Stimulated activated CD4-positive, alpha-beta T cell treated with anti-CD3 and anti-CD28 coated beads, Interleukin-1b, Interleukin-23, amount 100 ng/mL, for 24 hours (primary cell): ENCODE measurements around the gene SLC37A1.

Experiments
- DNase-seq, 4 experiments: peaks; one replicate each; pipeline ENCODE4 v3.0.0-alpha.2; 2020; ENCODE audit warnings: low read depth in 4 of 4, low spot score in 1 of 4

SLC37A1 gene

GRCh38 chr21:42559326-42559725 lies 45.7 kb downstream of the SLC37A1 start:
- no peak for DNase-seq

DNA sequence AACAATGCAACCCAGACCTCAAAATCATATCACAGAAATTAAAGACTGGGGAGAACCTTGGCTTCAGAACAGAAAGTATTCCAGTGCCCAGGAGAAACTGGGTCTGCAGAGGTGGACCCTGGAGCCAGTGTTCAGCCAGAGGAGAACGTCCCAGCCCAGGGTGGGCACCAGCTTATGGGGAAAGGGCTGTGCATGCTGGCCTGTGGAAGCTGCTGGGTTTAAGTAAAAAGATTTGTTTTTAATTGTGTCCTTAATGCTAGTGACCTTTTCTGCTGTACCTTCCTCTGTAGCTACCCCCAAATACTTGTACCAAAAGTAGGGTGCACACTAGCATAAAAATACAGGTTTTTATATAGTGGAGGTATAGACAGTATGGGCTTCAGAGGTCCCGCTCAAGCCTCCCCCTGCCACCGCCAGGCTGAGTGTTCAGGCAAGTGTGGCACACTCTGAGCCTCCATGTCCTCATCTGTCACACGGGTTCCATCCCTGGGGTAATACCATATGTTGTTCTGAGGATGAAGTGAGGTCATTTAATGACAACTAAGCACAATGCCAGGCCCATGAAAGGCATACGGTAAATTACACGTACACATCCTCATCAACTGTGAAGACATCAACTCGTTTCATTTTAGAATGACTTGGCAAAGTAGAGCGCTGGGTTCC lies 47.0 kb downstream of the SLC37A1 start:
- no peak for DNase-seq

- no peak for DNase-seq
Measured at GRCh38 chr21:42561762-42562650, 48.4 kb downstream of the SLC37A1 start.

DNA sequence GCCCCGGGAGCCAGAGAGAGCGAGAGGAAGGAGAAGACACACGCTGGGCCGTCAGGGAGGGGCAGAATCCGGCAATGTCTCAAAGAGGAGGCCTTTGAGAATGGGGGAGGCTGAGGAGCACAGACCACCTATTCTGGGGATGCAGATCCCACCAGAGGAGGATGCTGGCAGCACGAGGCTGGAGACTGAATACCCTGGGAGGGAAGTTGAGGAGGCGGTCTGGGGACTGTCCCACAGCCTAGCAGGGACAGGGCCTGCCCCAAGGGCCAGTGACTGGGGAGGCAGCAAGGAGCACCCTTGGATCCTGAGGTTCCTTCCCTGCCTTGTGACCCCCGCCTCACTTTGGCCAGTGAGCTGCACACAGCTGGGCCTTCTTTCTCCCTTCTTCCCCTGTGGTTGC lies 49.2 kb downstream of the SLC37A1 start:
- DNase-seq: no peak

DNA sequence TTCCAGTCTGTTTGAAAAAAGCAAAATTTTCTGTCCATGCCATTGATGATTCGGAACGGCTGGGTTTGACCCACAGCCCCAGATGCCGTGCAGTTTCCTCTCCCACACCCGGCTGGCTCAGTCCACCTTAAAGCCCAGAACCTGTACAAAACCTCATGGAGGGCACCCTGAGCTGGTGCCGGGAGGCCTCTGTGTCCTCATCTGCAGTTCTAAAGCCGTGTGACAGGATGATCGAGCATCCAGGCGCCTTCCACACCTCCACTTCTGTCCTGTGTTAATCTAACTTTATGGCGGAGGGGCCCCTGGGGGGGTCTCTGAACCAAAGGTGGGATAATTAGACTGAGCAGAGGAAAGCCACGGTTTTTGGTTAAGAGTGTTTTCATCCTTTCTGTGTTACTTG lies 49.6 kb downstream of the SLC37A1 start:
- DNase-seq: no peak

- DNase-seq: no peak
Measured at GRCh38 chr21:42563686-42564085, 50.0 kb downstream of the SLC37A1 start.

DNA sequence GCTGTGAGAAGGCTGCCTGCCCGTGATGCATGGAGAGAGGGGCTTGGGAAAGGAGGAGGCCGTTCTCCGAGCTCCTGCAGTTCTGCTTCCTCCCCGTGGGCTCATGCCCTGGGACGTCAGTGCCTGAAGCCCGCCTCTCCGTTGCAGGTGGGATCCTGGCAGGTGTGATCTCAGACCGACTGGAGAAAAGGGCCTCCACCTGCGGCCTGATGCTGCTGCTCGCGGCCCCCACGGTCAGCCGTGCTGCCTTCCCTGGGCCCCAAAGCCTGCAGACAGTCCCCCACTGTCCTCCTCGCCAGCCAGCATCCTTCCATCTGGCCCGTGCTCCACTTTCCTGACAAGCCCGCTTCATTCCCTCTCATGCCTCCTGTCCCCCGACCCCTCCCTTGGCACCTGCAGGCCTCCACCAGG lies 50.9 kb downstream of the SLC37A1 start:
- DNase-seq: no peak

GRCh38 chr21:42565206-42565810 lies 51.7 kb downstream of the SLC37A1 start:
- no peak for DNase-seq

DNA sequence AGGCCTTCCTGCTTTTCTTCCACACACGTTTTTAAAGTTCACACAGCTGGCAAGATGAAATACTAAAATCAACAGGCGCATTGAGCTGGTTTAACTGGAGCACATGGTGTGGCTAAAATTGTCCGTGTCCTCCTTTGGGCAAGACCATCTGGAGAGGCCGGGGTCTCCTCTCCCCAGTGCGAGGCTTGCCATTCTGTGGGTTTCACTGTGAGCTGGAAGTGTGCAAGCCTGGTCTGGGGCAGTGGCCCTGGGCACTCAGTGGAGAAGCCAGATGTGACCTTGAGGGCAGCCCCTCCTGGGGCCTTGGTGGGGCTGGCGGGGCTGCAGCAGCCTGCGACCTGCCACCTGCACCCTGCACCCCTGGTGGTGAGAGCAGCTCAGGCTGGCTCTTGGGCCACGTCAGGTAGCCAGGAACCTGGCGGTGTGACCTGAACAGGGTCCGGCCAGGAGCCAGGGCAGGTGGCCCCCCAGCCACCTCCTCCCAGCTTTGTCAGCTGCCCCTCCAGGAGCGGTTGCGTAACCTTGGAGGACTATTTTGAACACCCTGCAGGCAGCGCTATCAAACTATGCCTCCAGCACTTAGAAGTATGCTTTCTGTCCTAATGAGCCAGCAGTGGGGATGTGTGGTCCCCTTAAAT lies 52.4 kb downstream of the SLC37A1 start:
- DNase-seq: no peak

GRCh38 chr21:42566524-42567213 lies 53.0 kb downstream of the SLC37A1 start:
- DNase-seq: no peak

GRCh38 chr21:42567214-42567555 lies 53.5 kb downstream of the SLC37A1 start:
- DNase-seq: no peak

GRCh38 chr21:42567861-42568260 lies 54.2 kb downstream of the SLC37A1 start:
- DNase-seq: no peak

DNA sequence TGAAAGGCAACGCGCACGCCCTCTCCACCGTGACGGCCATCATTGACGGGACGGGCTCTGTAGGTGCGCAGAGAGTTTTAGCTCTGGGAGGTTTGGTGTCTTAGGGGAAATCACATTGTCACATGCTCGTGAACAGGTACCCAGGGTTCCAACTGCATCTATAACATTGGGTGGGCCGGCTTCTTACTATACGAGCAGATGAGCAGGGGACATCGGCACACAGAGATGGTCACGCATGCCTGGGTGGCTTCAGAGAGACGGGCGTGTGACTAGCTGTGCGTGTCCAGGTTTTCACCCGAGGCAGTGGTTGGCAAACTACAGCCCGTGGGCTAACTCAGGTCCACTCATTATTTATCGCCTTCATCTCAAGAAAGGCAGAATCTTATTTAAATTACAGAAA lies 54.7 kb downstream of the SLC37A1 start:
- no peak for DNase-seq

- DNase-seq: no peak
Measured at GRCh38 chr21:42568866-42569731, 55.4 kb downstream of the SLC37A1 start.

- no peak for DNase-seq
Measured at GRCh38 chr21:42569732-42570301, 56.2 kb downstream of the SLC37A1 start.

GRCh38 chr21:42570362-42570761 lies 56.7 kb downstream of the SLC37A1 start:
- DNase-seq: no peak

DNA sequence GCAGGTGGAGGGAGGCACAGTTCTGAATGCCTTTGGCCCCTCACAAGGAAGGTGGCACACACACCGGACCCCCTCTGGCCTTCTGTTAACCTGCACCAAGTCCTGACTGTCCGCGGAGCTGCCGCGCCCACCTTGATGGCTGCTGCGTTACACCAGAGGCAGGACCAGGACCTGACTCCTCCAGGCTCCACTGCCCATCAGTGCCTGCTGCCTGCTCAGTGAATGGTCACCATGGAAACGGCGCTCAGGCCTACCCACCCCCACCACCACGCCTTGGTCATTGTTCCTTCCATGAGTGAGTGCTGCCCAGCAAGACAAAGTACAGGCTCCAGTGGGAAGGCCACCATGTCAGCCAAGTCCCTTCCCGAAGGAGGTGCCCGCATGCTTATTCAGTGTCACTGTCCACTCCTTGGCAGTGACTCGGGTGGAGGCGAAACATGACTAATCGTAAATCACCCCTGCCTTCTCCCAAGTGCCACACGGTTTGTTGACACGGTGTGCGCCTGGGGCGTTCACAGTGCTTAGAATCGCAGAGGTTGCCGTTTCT lies 57.3 kb downstream of the SLC37A1 start:
- DNase-seq: no peak

DNA sequence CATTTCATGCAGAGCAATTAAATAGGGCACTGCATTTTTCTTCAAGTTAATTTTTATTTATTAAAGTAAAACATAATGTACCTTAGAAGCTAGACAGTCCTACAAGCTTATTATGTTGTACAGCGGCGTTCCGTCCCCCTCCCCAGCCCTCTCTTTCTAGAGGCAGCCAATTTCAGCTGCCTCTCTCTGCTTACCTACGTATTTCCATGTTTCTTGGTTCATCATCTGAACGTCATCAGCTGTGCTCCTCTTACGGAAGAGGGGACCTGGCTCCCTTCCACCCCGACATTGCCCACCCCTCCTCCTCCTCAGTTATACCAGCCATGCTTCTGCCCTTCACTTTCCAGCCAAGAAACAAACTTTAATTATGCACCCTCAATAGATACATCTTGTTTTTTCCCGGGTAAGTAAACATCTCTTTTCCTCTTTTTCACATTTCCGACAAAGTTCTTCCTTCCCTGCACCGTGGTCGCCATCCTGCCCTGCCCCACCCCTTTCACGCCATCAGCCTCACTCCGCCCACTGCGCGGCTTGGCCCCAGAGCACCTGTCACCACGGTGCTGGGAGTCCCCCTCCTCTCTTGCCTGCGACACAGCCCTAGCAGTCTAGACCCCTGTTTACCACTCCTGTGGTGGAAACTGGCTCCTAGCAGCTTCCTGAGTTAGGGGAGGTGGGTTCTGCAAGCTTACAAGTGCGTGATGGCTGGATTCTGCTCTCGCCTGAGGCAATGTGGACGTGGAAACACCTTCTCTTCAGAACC lies 57.9 kb downstream of the SLC37A1 start:
- DNase-seq: no peak
